Thymus (tissue), 11 donors: Measurements from ENCODE around the gene NSF. TPM values are rescaled to one million over a fixed set of nuclear protein-coding genes. Genes with fewer than 3 reads are reported as not detected.
A peak's percentile ranks its signal among the peaks of the same experiment; 100 is the strongest.

Experiments
- DNase-seq, 9 donors: peaks; one replicate each; pipeline ENCODE4 v3.0.0-alpha.2; 2013; ENCODE audit warnings: low spot score in 9 of 9, low read depth in 6 of 9, missing footprints in 1 of 9
- H3K27ac ChIP-seq, 2 donors: one replicate each; pipeline ENCODE4 v1.5.1; 2013; ENCODE audit warnings: control low read depth in 1 of 2, low read depth in 1 of 2, low read length in 1 of 2, mild to moderate bottlenecking in 1 of 2, moderate library complexity in 1 of 2
- H3K27me3 ChIP-seq, 2 donors: one replicate each; pipeline ENCODE4 v1.5.1; 2013; ENCODE audit warnings: low read length in 1 of 2; ENCODE audit not compliant: control insufficient read depth in 2 of 2, insufficient read depth in 1 of 2
- H3K36me3 ChIP-seq, 2 donors: one replicate each; pipeline ENCODE4 v1.5.1; 2013; ENCODE audit warnings: low read length in 1 of 2, mild to moderate bottlenecking in 1 of 2, moderate library complexity in 1 of 2; ENCODE audit not compliant: control insufficient read depth in 2 of 2, insufficient read depth in 2 of 2
- H3K4me1 ChIP-seq, 2 donors: one replicate each; pipeline ENCODE4 v1.5.1; 2013; ENCODE audit warnings: low read length in 2 of 2; ENCODE audit not compliant: control insufficient read depth in 2 of 2, insufficient read depth in 2 of 2
- H3K4me3 ChIP-seq, 2 donors: one replicate each; pipeline ENCODE4 v1.5.1; 2013; ENCODE audit warnings: low read length in 2 of 2, control low read depth in 1 of 2, mild to moderate bottlenecking in 1 of 2
- H3K9me3 ChIP-seq, 2 donors: one replicate each; pipeline ENCODE4 v1.5.1; 2013; ENCODE audit warnings: low read length in 1 of 2, mild to moderate bottlenecking in 1 of 2; ENCODE audit not compliant: control insufficient read depth in 2 of 2, insufficient read depth in 1 of 2
- WGBS: extraction: QIAGEN DNeasy Blood & Tissue Kit; methylation state at CpG from one replicate; pipeline ENCODE4 v1.1.7; 2013; 5-methylcytosine and 5-hydroxymethylcytosine counted together
- polyA plus RNA-seq: library from polyadenylated mRNA; stranded (reverse); fragments of 200-250 nt; gene quantifications from one replicate; pipeline ENCODE4 v1.2.3, GENCODE V29; 2013
- total RNA-seq: library from RNA; stranded (reverse); fragments of 120-200 nt; gene quantifications from one replicate; pipeline ENCODE4 v1.2.4, GENCODE V29; 2013
- donor health status: healthy.

NSF gene
- total and polyA plus RNA-seq, 2 donors = 14.3 to 15.3 TPM

GRCh38 chr17:46772475-46773220 lies 182.2 kb downstream of the NSF start:
- Histone ChIP-seq H3K27ac (no peak overlapping the region), H3K36me3 (no peaks in the 10 kb centered on the region), H3K27me3 (peaks cover 56 to 88% of the 10 kb centered on the region in 2 donors), H3K4me3 (peak overlapping the region in 1 of 2 donors; percentile 29), H3K9me3 (peaks cover 3 to 6% of the 10 kb centered on the region in 2 donors), H3K4me1 (peaks cover 0 to 17% of the 10 kb centered on the region in 2 donors)
- no peak for DNase-seq
- WGBS = 14% methylated on average over 16 of the region's 16 CpGs

DNA sequence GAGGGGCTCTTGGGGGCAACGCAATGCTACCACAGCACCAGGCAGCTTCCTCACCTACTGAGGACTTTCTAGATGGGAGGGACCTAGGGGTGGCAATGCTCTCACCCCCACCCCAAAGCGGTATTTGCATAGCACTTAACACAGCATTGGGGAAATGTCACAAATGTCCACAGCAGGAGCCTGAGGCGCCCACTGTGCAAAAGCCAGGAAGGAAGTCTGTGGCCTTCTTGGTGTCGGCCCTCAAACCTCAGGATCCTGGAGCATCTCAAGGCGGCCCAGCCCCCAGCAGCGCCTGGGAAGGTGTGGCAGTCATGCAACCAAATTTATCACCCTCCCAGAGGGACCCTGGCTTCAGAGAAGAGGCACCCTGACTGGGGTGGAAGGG lies 182.7 kb downstream of the NSF start:
- no peaks in the 10 kb centered on the region for H3K36me3 ChIP-seq
- WGBS = 12% methylated on average over 6 of the region's 6 CpGs
- no peak overlapping the region for H3K27ac ChIP-seq
- H3K27me3 ChIP-seq = peaks cover 54 to 89% of the 10 kb centered on the region in 2 donors
- no peak for DNase-seq
- H3K4me3 ChIP-seq = no peak overlapping the region
- H3K9me3 ChIP-seq = peaks cover 3 to 6% of the 10 kb centered on the region in 2 donors
- peaks cover 0 to 17% of the 10 kb centered on the region in 2 donors for H3K4me1 ChIP-seq

DNA sequence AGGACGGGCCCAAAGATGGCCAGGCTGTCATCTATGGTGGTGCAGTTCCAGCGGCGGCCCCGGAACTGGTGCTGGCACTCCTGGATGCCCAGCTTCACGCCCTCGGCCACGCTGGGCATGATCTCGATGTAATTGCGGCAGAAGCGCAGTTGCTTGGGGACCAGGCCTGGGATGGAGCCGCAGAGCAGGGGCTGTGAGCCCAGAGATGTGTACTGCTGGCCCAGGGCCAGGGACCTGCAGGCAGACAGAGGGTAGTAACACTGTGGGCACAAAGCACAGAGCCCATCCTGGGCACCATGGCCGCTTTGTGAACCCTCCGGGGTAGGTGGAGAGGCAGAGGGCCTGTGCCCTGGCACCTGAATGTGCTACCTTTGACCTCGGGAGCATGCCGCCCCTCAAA lies 183.2 kb downstream of the NSF start:
- 87% methylated on average over 15 of the region's 15 CpGs for WGBS
- peaks cover 0 to 17% of the 10 kb centered on the region in 2 donors for H3K4me1 ChIP-seq
- H3K27me3 ChIP-seq = peaks cover 54 to 89% of the 10 kb centered on the region in 2 donors

DNA sequence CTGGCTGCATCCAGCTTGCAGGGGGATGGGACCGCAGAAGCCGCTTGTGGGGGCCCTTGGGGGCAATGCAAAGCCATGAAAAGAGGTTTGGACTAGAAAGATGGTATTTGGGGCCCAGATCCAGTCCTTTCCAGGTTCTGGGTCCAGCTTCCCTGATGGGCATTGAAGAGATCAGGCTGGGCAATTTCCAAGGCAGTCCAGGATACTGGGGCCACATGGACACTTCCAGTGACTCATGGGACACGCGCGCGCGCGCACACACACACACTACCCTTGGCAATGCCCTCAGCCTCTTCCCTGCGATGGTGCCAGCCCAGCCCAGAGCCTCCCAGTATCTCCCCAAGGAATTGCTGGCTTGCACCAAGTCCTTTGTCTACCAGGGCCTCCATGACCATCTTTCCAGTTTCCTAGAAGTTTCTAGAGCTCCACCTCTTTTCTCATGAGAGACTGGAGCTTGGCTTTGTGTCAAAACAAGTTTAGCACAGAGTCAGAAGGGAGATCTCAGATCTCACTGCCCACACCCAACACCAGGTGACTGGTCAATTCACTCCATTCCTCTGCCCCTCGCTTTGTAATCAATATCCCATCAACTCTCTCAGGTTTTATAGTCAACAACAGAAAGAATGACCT lies 183.8 kb downstream of the NSF start:
- WGBS = 98% methylated on average over 10 of the region's 10 CpGs
- H3K36me3 ChIP-seq = no peaks in the 10 kb centered on the region
- peaks cover 0 to 17% of the 10 kb centered on the region in 2 donors for H3K4me1 ChIP-seq
- H3K27me3 ChIP-seq = peaks cover 52 to 87% of the 10 kb centered on the region in 2 donors
- no peak overlapping the region for H3K4me3 ChIP-seq
- H3K9me3 ChIP-seq = peaks cover 3% of the 10 kb centered on the region in 2 donors
- DNase-seq = no peak
- H3K27ac ChIP-seq = no peak overlapping the region

More for the DNA sequence above, 183.2 kb downstream of the NSF start:
- H3K4me3 ChIP-seq = no peak overlapping the region
- H3K9me3 ChIP-seq = peaks cover 3 to 4% of the 10 kb centered on the region in 2 donors
- H3K36me3 ChIP-seq = no peaks in the 10 kb centered on the region
- no peak overlapping the region for H3K27ac ChIP-seq
- no peak for DNase-seq

DNA sequence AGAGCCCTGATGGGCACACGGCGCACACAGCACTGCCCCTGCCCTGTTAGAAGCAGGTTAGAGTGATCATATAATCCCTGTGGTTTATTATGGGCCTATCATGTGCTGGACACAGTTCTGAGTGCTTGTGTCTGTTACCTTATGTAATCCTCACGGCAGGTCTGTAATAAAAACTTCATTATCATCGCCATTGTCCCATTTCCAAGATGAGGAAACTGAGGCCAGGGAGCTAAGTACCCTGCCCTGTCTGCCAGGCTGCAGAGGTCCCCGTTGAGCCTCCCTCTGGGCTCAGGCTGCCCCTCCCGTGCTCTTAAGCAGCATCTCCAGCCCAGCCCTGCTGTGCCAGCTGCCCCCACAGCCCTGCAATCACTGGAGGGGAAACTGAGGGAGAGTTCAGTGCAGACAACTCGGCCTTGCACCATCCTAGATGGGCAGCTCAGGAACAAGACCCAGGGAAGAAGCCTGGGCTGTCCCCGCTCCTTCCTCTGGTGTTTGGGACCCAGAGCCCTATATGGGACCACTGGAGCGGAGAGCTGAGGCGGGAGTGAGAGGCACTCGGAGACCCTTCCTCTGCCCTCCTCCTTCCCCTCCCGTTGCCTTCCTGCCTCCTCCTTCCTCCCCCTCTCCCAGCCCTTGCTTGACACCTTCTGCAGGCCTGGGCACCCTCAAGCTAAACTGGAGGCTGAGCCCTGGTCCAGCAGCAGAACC lies 186.0 kb downstream of the NSF start:
- 89% methylated on average over 12 of the region's 12 CpGs for WGBS
- H3K36me3 ChIP-seq = no peaks in the 10 kb centered on the region
- no peak overlapping the region for H3K27ac ChIP-seq
- H3K4me1 ChIP-seq = peaks cover 0 to 5% of the 10 kb centered on the region in 2 donors
- H3K4me3 ChIP-seq = no peak overlapping the region
- H3K27me3 ChIP-seq = peaks cover 32 to 70% of the 10 kb centered on the region in 2 donors
- H3K9me3 ChIP-seq = peaks cover 1 to 3% of the 10 kb centered on the region in 2 donors
- no peak for DNase-seq

GRCh38 chr17:46777943-46778915 lies 187.8 kb downstream of the NSF start:
- H3K9me3 ChIP-seq = peaks cover 0 to 1% of the 10 kb centered on the region in 2 donors
- no peak overlapping the region for H3K4me3 ChIP-seq
- H3K36me3 ChIP-seq = no peaks in the 10 kb centered on the region
- WGBS = 87% methylated on average over 23 of the region's 23 CpGs
- no peak overlapping the region for H3K27ac ChIP-seq
- no peak for DNase-seq
- H3K27me3 ChIP-seq = peaks cover 18 to 56% of the 10 kb centered on the region in 2 donors
- H3K4me1 ChIP-seq = no peaks in the 10 kb centered on the region

GRCh38 chr17:46780003-46780373 lies 189.5 kb downstream of the NSF start:
- no peaks in the 10 kb centered on the region for H3K36me3 ChIP-seq
- 98% methylated on average over 5 of the region's 5 CpGs for WGBS
- no peak for DNase-seq
- no peaks in the 10 kb centered on the region for H3K9me3 ChIP-seq
- H3K4me3 ChIP-seq = no peak overlapping the region
- peaks cover 3 to 38% of the 10 kb centered on the region in 2 donors for H3K27me3 ChIP-seq
- no peak overlapping the region for H3K27ac ChIP-seq
- no peaks in the 10 kb centered on the region for H3K4me1 ChIP-seq

GRCh38 chr17:46782250-46782953 lies 191.9 kb downstream of the NSF start:
- H3K4me3 ChIP-seq = no peak overlapping the region
- WGBS = 81% methylated on average over 9 of the region's 9 CpGs
- H3K27me3 ChIP-seq = peaks cover 0 to 24% of the 10 kb centered on the region in 2 donors
- no peaks in the 10 kb centered on the region for H3K9me3 ChIP-seq
- H3K36me3 ChIP-seq = no peaks in the 10 kb centered on the region
- H3K27ac ChIP-seq = no peak overlapping the region
- no peak for DNase-seq
- no peaks in the 10 kb centered on the region for H3K4me1 ChIP-seq
